Body of pancreas (tissue), 4 donors: ENCODE measurements around the gene CPNE9. TPM values are rescaled to one million over a fixed set of nuclear protein-coding genes. Genes with fewer than 3 reads are reported as not detected.

Source experiments
- ATAC-seq: fragments of 150-250 bp; one replicate; pipeline ENCODE4 v1.9.1; 2016
- DNase-seq, 4 donors: peaks; one replicate each; pipeline ENCODE4 v3.0.0-alpha.2; 2019
- H3K27ac ChIP-seq, 4 donors: fragments of 200-600 bp; sonication (generic); 1 replicate in 3 of 4; 2 replicates in 1 of 4; pipeline versions ENCODE4 v1.5.1 to v1.6.1; 2016 to 2019; ENCODE audit warnings: mild to moderate bottlenecking in 1 of 4, mixed read lengths in 1 of 4, moderate library complexity in 1 of 4
- H3K27me3 ChIP-seq, 2 donors: fragments of 200-600 bp; sonication (generic); one replicate each; pipeline ENCODE4 v1.6.0; 2016; ENCODE audit warnings: mild to moderate bottlenecking in 1 of 2
- H3K36me3 ChIP-seq, 2 donors: fragments of 200-600 bp; sonication (generic); replicated peaks in 1 of 2; 2 replicates each; pipeline ENCODE4 v1.5.1; 2016; ENCODE audit warnings: low read depth in 2 of 2; ENCODE audit not compliant: insufficient read depth in 1 of 2
- H3K4me1 ChIP-seq: fragments of 200-600 bp; sonication (generic); one replicate; pipeline ENCODE4 v1.6.0; 2016
- H3K4me3 ChIP-seq, 2 donors: fragments of 200-600 bp; sonication (generic); 1 replicate in 1 of 2; 2 replicates in 1 of 2; pipeline ENCODE4 v1.5.1; 2016 to 2019
- H3K9me3 ChIP-seq, 3 donors: fragments of 200-600 bp; sonication (generic); 1 replicate in 2 of 3; 2 replicates in 1 of 3; pipeline ENCODE4 v1.5.1; 2016
- POLR2A ChIP-seq, 3 donors: fragments of 450-650 bp; IDR thresholded peaks; one replicate each; pipeline ENCODE4 v1.6.1; 2016; ENCODE audit warnings: antibody characterized with exemption in 3 of 3, mild to moderate bottlenecking in 2 of 3
- WGBS, 2 donors: methylation state at CpG; one replicate each; pipeline ENCODE4 v1.1.5; 2017; 5-methylcytosine and 5-hydroxymethylcytosine counted together
- intact Hi-C: fragments of 100-400 bp; cut with DNase I; formaldehyde crosslinking; loops from one replicate; pipeline ENCODE4 v1.15.1; 2023
- total RNA-seq, 2 donors: library from RNA; depleted of rRNA; stranded (reverse); fragments of >200 nt; gene quantifications; one replicate each; pipeline ENCODE4 v1.1.0, GENCODE V29; 2016
- TF ChIP-seq, protein P1 (sequence below), 7 experiments: fragments of 450-650 bp in 4 of 7; fragments of 200-600 bp in 3 of 7; sonication (generic) in 3 of 7; IDR thresholded peaks; one replicate each; pipeline ENCODE4 v1.5.1; 2016 to 2019; ENCODE audit warnings: antibody characterized with exemption in 7 of 7

The CPNE9 gene
- total RNA-seq, 2 donors from 2014 or later = not detected

DNA sequence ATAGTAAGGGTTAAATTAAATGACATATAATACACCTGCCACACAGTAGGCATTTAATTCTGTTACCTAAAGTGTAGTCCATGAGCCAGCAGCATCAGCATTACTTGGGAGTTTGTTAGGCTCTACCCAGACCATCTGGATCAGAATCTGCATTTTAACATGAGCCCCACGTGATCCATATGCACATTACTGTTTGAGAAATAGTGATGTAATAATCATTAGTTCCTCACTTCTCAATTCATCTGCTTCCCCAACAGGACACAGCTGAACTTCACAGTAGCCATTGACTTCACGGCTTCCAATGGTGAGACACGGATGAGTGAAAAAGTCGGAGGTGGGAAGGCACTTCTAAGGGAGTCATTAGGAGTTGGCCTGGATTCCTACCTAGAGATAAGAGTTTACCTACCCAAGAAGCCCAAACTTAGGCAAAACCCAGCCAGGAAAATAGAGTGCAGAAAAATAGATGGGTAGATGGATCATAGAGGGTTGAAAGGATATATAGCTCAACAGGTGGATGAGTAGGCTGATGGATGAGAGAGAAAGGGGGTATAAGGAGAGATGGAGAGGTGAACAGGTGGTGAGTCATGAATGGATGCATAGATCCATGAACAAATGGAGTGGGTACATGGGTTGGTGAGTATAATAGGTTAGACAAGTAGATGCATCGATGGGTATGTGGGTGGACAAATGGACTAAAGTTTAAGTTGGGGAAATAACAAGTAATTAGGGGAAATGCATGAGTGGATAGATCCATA is 13.3 kb downstream of the CPNE9 start:
- intact Hi-C loops = no loop called here
- H3K4me1 ChIP-seq = peaks cover 6% of the 10 kb centered on the region
- no peaks in the 10 kb centered on the region for H3K36me3 ChIP-seq
- H3K4me3 ChIP-seq = no peak overlapping the region
- H3K27me3 ChIP-seq = no peaks in the 10 kb centered on the region
- DNase-seq (no peak), ATAC-seq (no peak)
- H3K9me3 ChIP-seq = no peaks in the 10 kb centered on the region
- no peak overlapping the region for H3K27ac ChIP-seq
- 59 to 74% methylated on average over 5 of the region's 5 CpGs for WGBS, 2 donors
- no peak for TF ChIP-seq POLR2A (IDR thresholded peaks at IDR 0.05)
- TF ChIP-seq, protein P1, sequence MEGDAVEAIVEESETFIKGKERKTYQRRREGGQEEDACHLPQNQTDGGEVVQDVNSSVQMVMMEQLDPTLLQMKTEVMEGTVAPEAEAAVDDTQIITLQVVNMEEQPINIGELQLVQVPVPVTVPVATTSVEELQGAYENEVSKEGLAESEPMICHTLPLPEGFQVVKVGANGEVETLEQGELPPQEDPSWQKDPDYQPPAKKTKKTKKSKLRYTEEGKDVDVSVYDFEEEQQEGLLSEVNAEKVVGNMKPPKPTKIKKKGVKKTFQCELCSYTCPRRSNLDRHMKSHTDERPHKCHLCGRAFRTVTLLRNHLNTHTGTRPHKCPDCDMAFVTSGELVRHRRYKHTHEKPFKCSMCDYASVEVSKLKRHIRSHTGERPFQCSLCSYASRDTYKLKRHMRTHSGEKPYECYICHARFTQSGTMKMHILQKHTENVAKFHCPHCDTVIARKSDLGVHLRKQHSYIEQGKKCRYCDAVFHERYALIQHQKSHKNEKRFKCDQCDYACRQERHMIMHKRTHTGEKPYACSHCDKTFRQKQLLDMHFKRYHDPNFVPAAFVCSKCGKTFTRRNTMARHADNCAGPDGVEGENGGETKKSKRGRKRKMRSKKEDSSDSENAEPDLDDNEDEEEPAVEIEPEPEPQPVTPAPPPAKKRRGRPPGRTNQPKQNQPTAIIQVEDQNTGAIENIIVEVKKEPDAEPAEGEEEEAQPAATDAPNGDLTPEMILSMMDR (IDR thresholded peaks at IDR 0.05) = no peak

DNA sequence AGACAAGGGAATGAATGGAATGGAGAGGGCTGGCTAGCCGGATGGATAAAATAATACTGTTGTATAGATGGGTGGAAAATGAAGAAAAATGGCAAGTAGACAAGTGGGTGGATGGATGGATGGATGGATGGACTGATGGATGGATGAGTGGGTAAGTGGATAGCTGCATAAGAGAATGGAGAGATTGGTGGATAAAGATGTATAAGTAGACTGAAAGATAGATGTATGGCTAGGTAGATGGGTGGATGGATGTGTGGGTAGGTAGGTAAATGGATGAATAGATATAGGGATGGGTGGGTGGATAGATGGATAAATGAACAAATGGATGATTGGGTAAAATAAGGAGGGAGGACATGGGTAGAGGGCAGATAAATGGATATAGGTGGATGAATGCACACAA is 13.9 kb downstream of the CPNE9 start:
- H3K4me1 ChIP-seq = peaks cover 6% of the 10 kb centered on the region
- WGBS, 2 donors = 46 to 62% methylated on average over 1 of the region's 1 CpG
- intact Hi-C loops = no loop called here
- no peak for ATAC-seq
- no peaks in the 10 kb centered on the region for H3K36me3 ChIP-seq
- H3K27ac ChIP-seq = no peak overlapping the region
- H3K27me3 ChIP-seq = no peaks in the 10 kb centered on the region
- no peak for DNase-seq
- TF ChIP-seq, protein P1 (IDR thresholded peaks at IDR 0.05) = no peak
- TF ChIP-seq POLR2A (IDR thresholded peaks at IDR 0.05) = no peak
- no peaks in the 10 kb centered on the region for H3K9me3 ChIP-seq
- H3K4me3 ChIP-seq = no peak overlapping the region

DNA sequence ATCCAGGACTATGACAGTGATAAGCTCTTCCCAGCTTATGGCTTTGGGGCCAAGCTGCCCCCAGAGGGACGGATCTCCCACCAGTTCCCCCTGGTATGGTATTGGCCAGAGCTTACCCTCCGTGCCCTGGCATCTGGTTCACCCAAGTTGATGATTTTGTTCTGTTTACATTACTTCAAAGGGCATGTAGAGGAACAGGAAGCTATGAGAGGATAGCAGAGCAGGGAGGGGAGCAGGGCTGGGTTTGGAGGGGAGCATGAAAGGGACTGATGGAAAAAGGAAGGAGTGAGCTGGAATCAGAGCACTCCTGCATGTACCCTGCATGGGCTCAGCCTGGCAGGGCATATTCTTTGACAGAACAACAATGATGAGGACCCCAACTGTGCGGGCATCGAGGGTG is 14.5 kb downstream of the CPNE9 start:
- 48 to 49% methylated on average over 4 of the region's 4 CpGs for WGBS, 2 donors
- intact Hi-C loops = no loop called here
- H3K27me3 ChIP-seq = no peaks in the 10 kb centered on the region
- no peak overlapping the region for H3K4me3 ChIP-seq
- ATAC-seq (no peak), DNase-seq (no peak)
- no peaks in the 10 kb centered on the region for H3K9me3 ChIP-seq
- H3K27ac ChIP-seq = no peak overlapping the region
- H3K4me1 ChIP-seq = peaks cover 6% of the 10 kb centered on the region
- TF ChIP-seq, protein P1 (IDR thresholded peaks at IDR 0.05) = no peak
- no peak for TF ChIP-seq POLR2A (IDR thresholded peaks at IDR 0.05)
- H3K36me3 ChIP-seq = no peaks in the 10 kb centered on the region

DNA sequence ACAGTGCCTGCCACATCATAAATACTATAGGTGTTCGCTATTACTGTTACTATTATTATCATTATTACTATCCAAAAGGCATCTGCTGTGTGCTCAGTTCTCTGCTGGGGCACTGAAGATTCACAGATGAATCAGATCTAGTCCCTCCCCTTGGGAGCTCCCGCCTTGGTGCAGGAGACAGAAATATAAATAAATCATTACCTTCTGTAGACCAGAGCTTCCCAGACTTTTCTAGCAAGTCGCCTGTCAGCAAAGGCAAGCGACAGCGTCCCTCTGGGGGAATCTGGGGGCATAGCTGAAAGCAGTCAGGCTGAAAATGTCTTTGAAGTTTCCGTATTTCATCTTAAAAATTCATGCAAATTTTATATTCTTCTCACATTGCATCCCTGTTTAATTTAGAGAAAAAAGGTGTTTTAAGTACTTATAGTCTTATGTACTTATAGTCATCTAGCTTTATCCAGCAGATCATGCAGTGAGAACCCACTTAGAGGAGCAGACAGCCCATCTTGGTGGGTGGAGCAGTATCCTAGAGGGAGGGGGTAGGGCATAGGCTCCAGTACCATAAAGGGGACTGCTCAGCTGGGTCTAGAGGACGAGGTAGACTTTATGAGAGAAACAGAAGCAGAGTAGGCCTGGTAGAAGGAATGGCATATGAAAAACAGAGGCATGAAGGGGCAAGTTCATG is 17.5 kb downstream of the CPNE9 start:
- H3K4me1 ChIP-seq = peaks cover under 1% of the 10 kb centered on the region
- no peaks in the 10 kb centered on the region for H3K27me3 ChIP-seq
- no peak overlapping the region for H3K4me3 ChIP-seq
- WGBS, 2 donors = 25 to 28% methylated on average over 7 of the region's 7 CpGs
- DNase-seq (no peak), ATAC-seq (no peak)
- TF ChIP-seq POLR2A (IDR thresholded peaks at IDR 0.05) = no peak
- TF ChIP-seq, protein P1 (IDR thresholded peaks at IDR 0.05) = no peak
- H3K27ac ChIP-seq = no peak overlapping the region
- H3K36me3 ChIP-seq = no peaks in the 10 kb centered on the region
- H3K9me3 ChIP-seq = no peaks in the 10 kb centered on the region
- intact Hi-C loops = no loop called here
